GM11168 (cell line): Measurements from ENCODE around the gene TUFM.
"Not testable (repeated sequence)": the region's sequence is repeated elsewhere in the genome, so short reads cannot be mapped to it uniquely, and the experiment has no call there.

Experiments
- in situ Hi-C: fragments of 300-500 bp; cut with MboI; formaldehyde crosslinking; loops from one replicate; pipeline ENCODE4 v1.12.0; 2022; ENCODE audit warnings: low sequenced_read_pairs; ENCODE audit not compliant: unreplicated experiment

TUFM gene

DNA sequence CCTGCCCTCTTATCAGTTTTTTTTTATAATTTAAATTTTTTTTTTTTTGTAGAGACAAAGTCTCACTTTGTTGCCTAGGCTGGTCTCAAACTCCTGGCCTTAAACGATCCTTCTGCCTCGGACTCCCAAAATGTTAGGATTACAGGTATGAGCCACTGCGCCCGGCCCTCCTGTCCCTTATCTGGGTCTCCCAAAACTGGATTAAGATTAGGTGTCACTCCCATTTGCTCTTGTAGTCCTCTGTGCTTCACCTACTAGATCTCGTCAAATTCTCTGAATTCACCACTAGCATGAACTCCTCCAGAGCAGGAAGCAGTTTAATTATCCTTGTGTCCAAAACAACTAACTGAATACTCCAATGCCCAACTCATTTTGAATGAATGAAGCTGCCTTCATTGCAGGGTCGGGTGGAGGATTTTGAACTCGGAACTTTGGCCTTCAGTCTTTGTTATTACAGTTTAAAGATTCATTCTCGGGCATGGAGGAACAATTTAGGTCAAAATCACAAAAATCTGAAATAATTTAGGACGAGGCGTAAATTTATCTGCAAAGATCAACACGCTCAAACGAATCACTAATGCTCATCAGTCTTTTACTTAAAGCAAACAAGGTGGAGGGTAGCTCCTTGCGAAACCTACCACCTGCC is 24.2 kb downstream of the TUFM start:
- in situ Hi-C loops: no loop called here

DNA sequence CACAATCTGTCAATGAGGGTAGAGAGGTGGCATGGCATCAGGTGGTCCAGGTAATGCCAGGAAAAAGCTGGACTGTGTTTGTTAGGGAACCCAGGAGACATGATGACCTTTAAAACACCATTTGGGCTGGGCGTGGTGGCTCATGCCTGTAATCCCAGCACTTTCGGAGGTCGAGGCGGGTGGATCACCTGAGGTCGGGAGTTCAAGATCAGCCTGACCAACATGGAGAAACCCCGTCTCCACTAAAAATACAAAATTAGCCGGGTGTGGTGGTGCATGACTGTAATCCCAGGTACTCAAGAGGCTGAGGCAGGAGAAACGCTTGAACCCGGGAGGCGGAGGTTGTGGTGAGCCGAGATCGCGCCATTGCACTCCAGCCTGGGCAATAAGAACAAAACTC is 25.6 kb downstream of the TUFM start:
- in situ Hi-C loops: not testable (repeated sequence)

DNA sequence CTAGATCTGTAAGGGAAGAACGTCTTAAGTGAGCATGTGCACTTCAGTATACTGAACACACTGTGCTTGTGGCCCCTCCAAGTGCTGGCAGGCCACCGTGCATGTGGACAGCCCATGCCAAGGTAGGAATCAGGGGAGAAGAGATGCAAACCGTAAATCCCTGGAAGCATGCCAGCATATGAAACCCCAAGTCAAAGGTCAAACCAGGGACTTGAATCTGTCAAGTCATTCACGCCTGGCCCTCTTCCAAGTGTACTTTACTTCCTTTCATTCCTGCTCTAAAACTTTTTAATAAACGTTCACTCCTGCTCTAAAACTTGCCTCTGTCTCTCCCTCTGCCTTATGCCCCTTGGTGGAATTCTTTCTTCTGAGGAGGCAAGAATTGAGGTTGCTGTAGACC is 26.1 kb downstream of the TUFM start:
- in situ Hi-C loops: no loop called here

DNA sequence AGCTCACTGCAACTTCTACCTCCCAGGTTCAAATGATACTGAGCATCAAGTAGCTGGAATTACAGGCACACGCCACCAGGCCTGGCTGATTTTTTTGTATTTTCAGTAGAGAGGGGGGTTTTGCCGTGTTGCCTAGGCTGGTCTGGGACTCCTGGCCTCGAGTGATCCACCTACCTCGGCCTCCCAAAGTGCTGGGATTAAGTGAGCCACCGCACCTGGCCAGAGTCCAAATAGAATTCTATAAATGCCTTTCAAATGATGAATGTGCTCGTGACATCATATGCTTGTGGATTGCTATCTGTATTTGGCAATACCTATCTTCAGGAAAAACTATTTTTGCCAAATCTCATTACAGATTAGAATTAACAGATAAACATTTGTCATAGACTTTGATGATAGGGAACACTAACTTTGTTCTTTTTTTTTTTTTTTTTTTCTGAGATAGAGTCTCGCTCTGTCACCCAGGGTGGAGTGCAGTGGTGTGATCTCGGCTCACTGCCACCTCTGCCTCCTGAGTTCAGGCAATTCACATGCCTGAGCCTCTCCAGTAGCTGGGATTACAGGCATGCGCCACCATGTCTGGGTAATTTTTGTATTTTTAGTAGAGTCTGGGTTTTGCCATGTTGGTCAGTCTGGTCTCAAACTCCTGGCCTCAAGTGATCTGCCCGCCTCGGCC is 38.6 kb downstream of the TUFM start:
- in situ Hi-C loops: not testable (repeated sequence)

DNA sequence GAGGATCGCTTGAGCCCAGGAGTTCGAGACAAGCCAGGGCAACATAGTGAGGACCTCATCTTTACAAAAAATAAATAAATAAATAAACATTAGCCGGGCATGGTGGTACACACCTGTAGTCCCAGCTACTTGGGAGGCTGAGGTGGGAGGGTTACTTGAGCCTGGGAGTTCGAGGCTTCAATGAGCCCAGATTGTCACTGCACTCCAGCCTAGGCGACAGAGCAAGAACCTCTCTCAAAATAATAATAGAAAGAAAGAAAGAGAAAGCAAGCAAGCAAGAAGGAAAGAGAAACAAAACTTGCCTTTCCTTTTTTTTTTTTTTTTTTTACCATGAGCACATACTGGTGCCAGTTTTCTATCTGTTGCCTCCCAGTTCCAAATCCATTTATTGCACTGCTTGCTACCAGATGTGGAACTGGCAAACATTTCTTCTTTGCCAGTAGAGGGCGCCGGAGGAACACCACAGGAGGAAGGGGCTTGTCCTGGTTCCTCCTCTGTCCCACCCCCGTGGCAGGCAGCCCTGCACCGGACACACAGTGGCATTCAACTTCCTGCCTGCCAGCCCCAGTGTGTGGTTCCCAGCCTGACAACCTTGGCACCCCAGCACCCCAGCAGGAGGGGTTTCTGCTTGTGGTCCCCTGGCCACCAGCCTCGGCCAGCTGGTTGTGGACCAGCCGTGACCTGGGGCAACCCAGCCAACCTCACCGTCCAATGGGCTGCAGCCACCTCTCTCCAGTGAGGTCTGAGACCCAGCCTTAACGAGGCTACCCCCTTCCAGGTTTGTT is 43.7 kb downstream of the TUFM start:
- in situ Hi-C loops: not testable (repeated sequence)
